GM12892 (cell line): ENCODE measurements around the gene AEBP1.

ENCODE experiments used
- POLR2A ChIP-seq: IDR thresholded peaks from 2 replicates; pipeline ENCODE4 v1.6.1; 2011; ENCODE audit warnings: low read depth, low read length, control low read depth
- POLR2AphosphoS5 ChIP-seq: IDR thresholded peaks from 2 replicates; pipeline ENCODE4 v1.6.1; 2011; ENCODE audit warnings: low read depth, low read length, control low read depth
- TAF1 ChIP-seq: IDR thresholded peaks from 2 replicates; pipeline ENCODE4 v1.6.1; 2011; ENCODE audit warnings: low read depth, mild to moderate bottlenecking, control low read depth, low read length, borderline replicate concordance

GRCh38 chr7:44083796-44084195, 20.3 kb upstream of the AEBP1 start:
- TF ChIP-seq POLR2A, result no peak
- TF ChIP-seq TAF1, result no peak
- TF ChIP-seq POLR2AphosphoS5, result no peak
